ENCODE measurements around the gene MTRR. TPM values are rescaled to one million over a fixed set of nuclear protein-coding genes. Genes with fewer than 3 reads are reported as not detected.

MTRR gene
- total RNA-seq, 1 donor from 2014 or later: 32.4 TPM

GRCh38 chr5:7916171-7916804 lies 47.3 kb downstream of the MTRR start:
- no peak for DNase-seq
- Histone ChIP-seq H3K27me3 (ENCODE audit: low read depth) (peaks cover 6% of the 10 kb centered on the region), H3K4me1 (no peaks in the 10 kb centered on the region), H3K36me3 (peaks cover 3% of the 10 kb centered on the region), H3K27ac (replicated peaks) (no peak overlapping the region), H3K4me3 (no peak overlapping the region), H3K9me3 (replicated peaks) (peaks cover 21% of the 10 kb centered on the region)
- intact Hi-C loops (cut with micrococcal nuclease): no loop called here
- no peak for TF ChIP-seq CTCF (IDR thresholded peaks at IDR 0.05; ENCODE audit: borderline replicate concordance)

GRCh38 chr5:7917130-7918123 lies 48.5 kb downstream of the MTRR start:
- Histone ChIP-seq H3K9me3 (replicated peaks) (peaks cover 14% of the 10 kb centered on the region), H3K4me3 (no peak overlapping the region), H3K27ac (replicated peaks) (no peak overlapping the region), H3K27me3 (ENCODE audit: low read depth) (peaks cover 11% of the 10 kb centered on the region), H3K4me1 (no peaks in the 10 kb centered on the region), H3K36me3 (no peaks in the 10 kb centered on the region)
- intact Hi-C loops (cut with micrococcal nuclease): no loop called here
- no peak for DNase-seq
- TF ChIP-seq CTCF (IDR thresholded peaks at IDR 0.05; ENCODE audit: borderline replicate concordance): no peak

- no peak overlapping the region for H3K27ac ChIP-seq (replicated peaks)
- no peaks in the 10 kb centered on the region for H3K9me3 ChIP-seq (replicated peaks)
- H3K36me3 ChIP-seq: no peaks in the 10 kb centered on the region
- H3K4me3 ChIP-seq: no peak overlapping the region
- DNase-seq: no peak
- H3K4me1 ChIP-seq: no peaks in the 10 kb centered on the region
- intact Hi-C loops (cut with micrococcal nuclease): no loop called here
- TF ChIP-seq CTCF (IDR thresholded peaks at IDR 0.05; ENCODE audit: borderline replicate concordance): no peak
- H3K27me3 ChIP-seq (ENCODE audit: low read depth): peaks cover 37% of the 10 kb centered on the region
These were observed 57.2 kb downstream of the MTRR start for GRCh38 chr5:7925961-7926695.

- Histone ChIP-seq H3K27ac (replicated peaks) (no peak overlapping the region), H3K36me3 (no peaks in the 10 kb centered on the region), H3K4me3 (no peak overlapping the region), H3K27me3 (ENCODE audit: low read depth) (peaks cover 43% of the 10 kb centered on the region), H3K9me3 (replicated peaks) (no peaks in the 10 kb centered on the region), H3K4me1 (no peaks in the 10 kb centered on the region)
- intact Hi-C loops (cut with micrococcal nuclease): no loop called here
- no peak for TF ChIP-seq CTCF (IDR thresholded peaks at IDR 0.05; ENCODE audit: borderline replicate concordance)
- DNase-seq: no peak
These were observed 57.8 kb downstream of the MTRR start for GRCh38 chr5:7926720-7927119.
